H1 (cell line): Measurements from ENCODE around the gene CACNB4. TPM values are rescaled to one million over a fixed set of nuclear protein-coding genes. Genes with fewer than 3 reads are reported as not detected.
"Not testable (repeated sequence)": the region's sequence is repeated elsewhere in the genome, so short reads cannot be mapped to it uniquely, and the experiment has no call there.

ENCODE experiments used
- CTCF ChIA-PET: fragments of 300-600 bp; sonication (Branson Sonifier 250); formaldehyde crosslinking; loops from one replicate; lab custom pipeline; 2021; ENCODE audit not compliant: partially characterized antibody; lab: Charles Lee
- POLR2A ChIA-PET: fragments of 300-600 bp; sonication (Branson Sonifier 250); formaldehyde crosslinking; loops from one replicate; lab custom pipeline; 2021; ENCODE audit warnings: inconsistent platforms; ENCODE audit not compliant: partially characterized antibody; lab: Charles Lee
- DNase-seq, 2 experiments: peaks; one replicate each; pipeline versions ENCODE4 v3.0.0 to v3.0.0-alpha.2; 2010 to 2022; ENCODE audit warnings: low spot score in 2 of 2, low read depth in 1 of 2, mixed read lengths in 1 of 2
- FAIRE-seq: peaks from 2 replicates; lab custom pipeline; 2011; peaks lifted over from hg19 to GRCh38; lab: Jason Lieb, UNC
- H2AFZ ChIP-seq: 2 replicates; pipeline ENCODE4 v1.8.1; 2012; ENCODE audit warnings: low read length, inconsistent platforms
- H2AK5ac ChIP-seq: 2 replicates; pipeline ENCODE4 v1.6.1; 2013; ENCODE audit warnings: low read depth, low read length
- H2BK120ac ChIP-seq: replicated peaks from 2 replicates; pipeline ENCODE3; 2013; ENCODE audit warnings: low read depth, low read length, inconsistent platforms
- H2BK12ac ChIP-seq: 2 replicates; pipeline ENCODE4 v1.6.1; 2013; ENCODE audit warnings: low read depth, low read length
- H2BK15ac ChIP-seq: 2 replicates; pipeline ENCODE4 v1.6.1; 2013; ENCODE audit warnings: low read length
- H2BK20ac ChIP-seq: 2 replicates; pipeline ENCODE4 v1.6.1; 2013; ENCODE audit warnings: low read length
- H2BK5ac ChIP-seq: 2 replicates; pipeline ENCODE4 v1.6.1; 2013; ENCODE audit warnings: low read depth, low read length
- H3K14ac ChIP-seq: 2 replicates; pipeline ENCODE4 v1.6.1; 2013; ENCODE audit warnings: inconsistent platforms; ENCODE audit not compliant: insufficient read length
- H3K18ac ChIP-seq: 2 replicates; pipeline ENCODE4 v1.6.1; 2013; ENCODE audit warnings: low read length; ENCODE audit errors: extremely low read depth
- H3K23ac ChIP-seq: 2 replicates; pipeline ENCODE4 v1.6.1; 2013; ENCODE audit warnings: inconsistent platforms; ENCODE audit not compliant: insufficient read length
- H3K23me2 ChIP-seq: 2 replicates; pipeline ENCODE4 v1.6.1; 2013; ENCODE audit warnings: low read depth, low read length
- H3K27ac ChIP-seq: 2 replicates; pipeline ENCODE4 v1.6.1; 2011; ENCODE audit warnings: low read depth, low read length, inconsistent platforms
- H3K27me3 ChIP-seq, 4 experiments: replicated peaks in 1 of 4; 1 replicate in 1 of 4; 2 replicates in 3 of 4; pipeline versions ENCODE4 v1.6.1 to v1.8.1; 2011 to 2013; ENCODE audit warnings: low read length in 3 of 4, mild to moderate bottlenecking in 3 of 4, inconsistent platforms in 2 of 4, mixed read lengths in 2 of 4, moderate library complexity in 1 of 4; ENCODE audit not compliant: control insufficient read depth in 3 of 4, insufficient read depth in 3 of 4; ENCODE audit errors: extremely low read depth in 1 of 4
- H3K36me3 ChIP-seq, 4 experiments: 2 replicates each; pipeline versions ENCODE4 v1.6.1 to v1.8.1; 2011 to 2013; ENCODE audit warnings: mild to moderate bottlenecking in 4 of 4, low read length in 3 of 4, moderate library complexity in 2 of 4, control low read depth in 1 of 4, inconsistent platforms in 1 of 4; ENCODE audit not compliant: insufficient read depth in 4 of 4, control insufficient read depth in 2 of 4
- H3K4ac ChIP-seq: replicated peaks from 2 replicates; pipeline ENCODE3; 2013; ENCODE audit warnings: low read length, low read depth, mixed read lengths, inconsistent platforms; ENCODE audit not compliant: insufficient read length
- H3K4me1 ChIP-seq, 4 experiments: replicated peaks in 1 of 4; 1 replicate in 1 of 4; 2 replicates in 3 of 4; pipeline versions ENCODE4 v1.6.1 to v1.8.1; 2011 to 2013; ENCODE audit warnings: low read length in 3 of 4, inconsistent platforms in 2 of 4, mixed read lengths in 1 of 4; ENCODE audit not compliant: insufficient read depth in 4 of 4, control insufficient read depth in 3 of 4
- H3K4me2 ChIP-seq, 2 experiments: 2 replicates each; pipeline versions ENCODE4 v1.6.1 to v1.8.1; 2011 to 2013; ENCODE audit warnings: low read depth in 2 of 2, low read length in 2 of 2, control low read depth in 1 of 2, inconsistent platforms in 1 of 2, mild to moderate bottlenecking in 1 of 2; ENCODE audit not compliant: insufficient read depth in 1 of 2
- H3K4me3 ChIP-seq, 4 experiments: fragments of 200-600, 300-600 bp in 1 of 4; sonication (generic), shearing (Covaris generic), sonication (Bioruptor Twin) in 1 of 4; 2 replicates each; pipeline versions ENCODE4 v1.5.1 to v1.8.1; 2011 to 2016; ENCODE audit warnings: low read length in 4 of 4, low read depth in 3 of 4, control low read depth in 2 of 4, inconsistent platforms in 2 of 4, mild to moderate bottlenecking in 2 of 4, mixed read lengths in 1 of 4, moderate library complexity in 1 of 4; ENCODE audit not compliant: insufficient read depth in 2 of 4; ENCODE audit errors: extremely low read depth in 1 of 4
- H3K56ac ChIP-seq: replicated peaks from 2 replicates; pipeline ENCODE3; 2013; ENCODE audit warnings: low read depth, mild to moderate bottlenecking, mixed read lengths, low read length, inconsistent platforms; ENCODE audit not compliant: insufficient read length
- H3K79me1 ChIP-seq: 2 replicates; pipeline ENCODE4 v1.6.1; 2013; ENCODE audit warnings: low read depth, low read length, control low read depth
- H3K79me2 ChIP-seq, 2 experiments: 2 replicates each; pipeline versions ENCODE4 v1.6.1 to v1.8.1; 2012 to 2013; ENCODE audit warnings: low read length in 2 of 2, mild to moderate bottlenecking in 2 of 2, inconsistent platforms in 1 of 2; ENCODE audit not compliant: insufficient read depth in 2 of 2, control insufficient read depth in 1 of 2
- H3K9ac ChIP-seq, 4 experiments: replicated peaks in 1 of 4; 1 replicate in 1 of 4; 2 replicates in 3 of 4; pipeline versions ENCODE4 v1.6.1 to v1.8.1; 2011 to 2013; ENCODE audit warnings: low read depth in 3 of 4, low read length in 3 of 4, control low read depth in 2 of 4, mild to moderate bottlenecking in 2 of 4, moderate library complexity in 2 of 4, inconsistent platforms in 1 of 4; ENCODE audit errors: extremely low read depth in 1 of 4
- H3K9me3 ChIP-seq, 2 experiments: 2 replicates each; pipeline versions ENCODE4 v1.6.1 to v1.8.1; 2012 to 2013; ENCODE audit warnings: mild to moderate bottlenecking in 2 of 2, moderate library complexity in 2 of 2, control low read depth in 1 of 2, inconsistent platforms in 1 of 2, low read depth in 1 of 2, low read length in 1 of 2, mixed read lengths in 1 of 2; ENCODE audit not compliant: insufficient read depth in 2 of 2
- H4K20me1 ChIP-seq, 2 experiments: replicated peaks in 1 of 2; 2 replicates each; pipeline versions ENCODE3 to v1.8.1; 2011 to 2013; ENCODE audit warnings: inconsistent platforms in 2 of 2, low read length in 2 of 2, mild to moderate bottlenecking in 1 of 2; ENCODE audit not compliant: insufficient read depth in 2 of 2, control insufficient read depth in 1 of 2
- H4K5ac ChIP-seq: 2 replicates; pipeline ENCODE4 v1.6.1; 2013; ENCODE audit warnings: low read length, low read depth, mixed read lengths, inconsistent platforms; ENCODE audit not compliant: insufficient read length
- H4K8ac ChIP-seq: 2 replicates; pipeline ENCODE4 v1.8.0; 2013; ENCODE audit warnings: mild to moderate bottlenecking, moderate library complexity, low read length, inconsistent platforms; ENCODE audit not compliant: insufficient read depth; ENCODE audit errors: extremely low read depth
- H4K91ac ChIP-seq: replicated peaks from 2 replicates; pipeline ENCODE3; 2013; ENCODE audit warnings: low read length, mixed read lengths, inconsistent platforms; ENCODE audit not compliant: insufficient read length
- CBX5 ChIP-seq: fragments of 300-800, 300-1000 bp; sonication (generic); IDR thresholded peaks from 2 replicates; pipeline ENCODE4 v1.7.1; 2016; ENCODE audit warnings: antibody characterized with exemption, low read length, low read depth
- CHD1 ChIP-seq: IDR thresholded peaks from 2 replicates; pipeline ENCODE4 v1.6.1; 2012; ENCODE audit warnings: low read depth, low read length, improper control_type of control experiment
- EGR1 ChIP-seq: IDR thresholded peaks from 2 replicates; pipeline ENCODE4 v1.6.1; 2011; ENCODE audit warnings: low read depth, low read length, borderline replicate concordance
- GTF2F1 ChIP-seq: IDR thresholded peaks from 2 replicates; pipeline ENCODE4 v1.6.1; 2012; ENCODE audit warnings: low read depth, low read length, improper control_type of control experiment, borderline replicate concordance
- JUN ChIP-seq: IDR thresholded peaks from 2 replicates; pipeline ENCODE4 v1.6.1; 2011; ENCODE audit warnings: low read depth, mild to moderate bottlenecking, improper control_type of control experiment, low read length
- KDM4A ChIP-seq: IDR thresholded peaks from one replicate; pipeline ENCODE4 v1.7.1; 2012; ENCODE audit warnings: low read depth, mild to moderate bottlenecking, moderate library complexity, low read length, inconsistent platforms; ENCODE audit not compliant: severe bottlenecking
- KDM5A ChIP-seq: fragments of 200-600 bp; IDR thresholded peaks from 2 replicates; pipeline ENCODE4 v1.7.1; 2012; ENCODE audit warnings: mild to moderate bottlenecking, low read length, inconsistent platforms, mixed read lengths
- POU5F1 ChIP-seq: IDR thresholded peaks from 2 replicates; pipeline ENCODE4 v1.6.1; 2011; ENCODE audit warnings: low read depth, mild to moderate bottlenecking, low read length, moderate library complexity
- RAD21 ChIP-seq, 2 experiments: IDR thresholded peaks in 1 of 2; conservative IDR thresholded peaks in 1 of 2; 2 replicates each; pipeline ENCODE4 v1.6.1; 2011; ENCODE audit warnings: low read depth in 2 of 2, low read length in 2 of 2, improper control_type of control experiment in 1 of 2, inconsistent platforms in 1 of 2, mild to moderate bottlenecking in 1 of 2, moderate library complexity in 1 of 2
- WGBS, 2 experiments: shearing (Covaris generic) in 1 of 2; methylation state at CpG; one replicate each; pipeline versions ENCODE4 v1.1.6 to v1.1.7; 2013 to 2015; ENCODE audit warnings: low lambda C conversion rate in 2 of 2, mixed read lengths in 2 of 2, inconsistent platforms in 1 of 2, low coverage in 1 of 2, missing lambda C conversion rate in 1 of 2; ENCODE audit not compliant: insufficient replicate concordance in 2 of 2, insufficient coverage in 1 of 2, insufficient read length in 1 of 2; ENCODE audit errors: extremely low coverage in 1 of 2, missing lambda C conversion rate in 1 of 2; 5-methylcytosine and 5-hydroxymethylcytosine counted together
- polyA plus RNA-seq, 7 experiments: library from polyadenylated mRNA; depleted of rRNA in 3 of 7; stranded (reverse) in 5 of 7; unstranded in 2 of 7; fragments of >200 nt in 5 of 7; fragments of 200-250 nt in 2 of 7; gene quantifications; 1 replicate in 5 of 7; 2 replicates in 1 of 7; 4 replicates in 1 of 7; pipeline versions ENCODE4 v1.2.1 to v1.2.3, GENCODE V29; 2011 to 2013; ENCODE audit warnings: missing spikeins in 2 of 7, mixed read lengths in 2 of 7
- total RNA-seq: library from RNA; stranded (reverse); fragmentation: NEBNext Ultra II Directional; extraction: Animal tissue kit (Norgen Biotek cat#: 25700); gene quantifications from 2 replicates; pipeline ENCODE4 v1.2.1, GENCODE V29; 2021

The CACNB4 gene
- total and polyA plus RNA-seq, 2 of the 8 experiments (the other 6 are each of a cell fraction or from before 2014, with no cell fraction given), result 2.0 to 4.0 TPM

DNA sequence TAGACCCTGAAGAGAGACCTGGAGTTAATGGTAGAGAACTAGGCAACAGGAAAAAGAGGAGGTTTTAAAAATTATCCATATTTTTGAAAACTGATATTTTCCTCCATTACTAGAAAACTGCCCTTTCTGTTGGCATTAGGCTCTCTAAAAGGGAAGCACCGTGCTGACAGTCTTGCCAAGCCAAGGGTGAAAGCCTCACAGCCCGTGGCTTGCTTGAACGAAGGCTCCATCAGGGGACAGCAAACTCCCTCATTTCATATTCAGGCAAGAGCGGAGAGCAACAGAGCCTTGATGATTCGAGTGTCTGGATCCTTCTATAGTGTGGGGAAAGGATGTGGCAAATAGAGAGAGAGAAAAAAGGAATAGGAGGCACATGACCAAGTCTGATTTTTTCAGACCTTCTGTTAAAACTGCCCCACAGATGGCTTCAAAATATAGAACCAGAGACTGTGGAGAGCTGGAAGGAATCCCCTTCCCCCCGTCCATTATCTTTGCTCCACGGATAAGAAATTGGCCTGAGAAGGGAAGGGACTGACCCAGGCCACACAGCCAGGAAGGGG lies 67.0 kb downstream of the CACNB4 start (continued):
- TF ChIP-seq GTF2F1, result no peak
- TF ChIP-seq JUN, result no peak
- TF ChIP-seq RAD21 (IDR thresholded peaks at IDR 0.05 in 1 of 2, conservative IDR thresholded peaks at IDR 0.05 in 1 of 2; ENCODE audit: low read depth in 2 of 2, low read length in 2 of 2), result no peak
- TF ChIP-seq POU5F1, result no peak
- TF ChIP-seq CBX5, result no peak
- no peak for TF ChIP-seq EGR1
- TF ChIP-seq CHD1, result no peak
- no peak for TF ChIP-seq KDM4A
- TF ChIP-seq KDM5A, result no peak

GRCh38 chr2:152030596-152031328 lies 68.1 kb downstream of the CACNB4 start:
- H4K5ac ChIP-seq, H3K14ac ChIP-seq, H4K20me1 ChIP-seq, H3K4me3 ChIP-seq, H3K4ac ChIP-seq, H3K9me3 ChIP-seq, H3K23me2 ChIP-seq, H4K91ac ChIP-seq, FAIRE-seq, DNase-seq, CTCF ChIA-PET, POLR2A ChIA-PET, H3K36me3 ChIP-seq, H2BK12ac ChIP-seq, H3K79me1 ChIP-seq, H3K4me2 ChIP-seq, H2BK15ac ChIP-seq, H3K27ac ChIP-seq, H2AFZ ChIP-seq, H2BK5ac ChIP-seq, H2BK120ac ChIP-seq, H3K9ac ChIP-seq, H3K79me2 ChIP-seq, H3K23ac ChIP-seq, H4K8ac ChIP-seq, H3K56ac ChIP-seq, H2AK5ac ChIP-seq, H2BK20ac ChIP-seq, H3K18ac ChIP-seq: not testable (repeated sequence)
- H3K27me3 ChIP-seq, result peaks cover 0 to 32% (median 15%) of the 10 kb centered on the region in 4 experiments; a peak in 5 of 7 replicates
- 88% methylated on average over 4 of the region's 4 CpGs; no CpG with 5 or more reads in 1 of the 2 experiments for WGBS, 2 experiments
- H3K4me1 ChIP-seq, result peaks cover 6 to 18% (median 13%) of the 10 kb centered on the region in 4 experiments; a peak in 6 of 7 replicates
